ENCODE results near the gene KRTAP4-9. TPM values are rescaled to one million over a fixed set of nuclear protein-coding genes. Genes with fewer than 3 reads are reported as not detected.
"Not testable (repeated sequence)": the region's sequence is repeated elsewhere in the genome, so short reads cannot be mapped to it uniquely, and the experiment has no call there.

The KRTAP4-9 gene
- polyA plus RNA-seq, 2 of the 4 experiments (the other 2 are of a cell fraction), result not detected

GRCh38 chr17:41098042-41098441 lies 7.1 kb upstream of the KRTAP4-9 start, which contains the start of gene KRTAP4-8:
Gene KRTAP4-8, minus strand, starts transcription at chr17:41098142. Its CDS starts 58 bp downstream, at chr17:41098084.
- peak within 1 kb of the TSS in 1 of 2 experiments; percentile 25; a peak in 2 of 6 replicates for H3K27ac ChIP-seq
- 37% methylated on average over 4 of the region's 4 CpGs for WGBS (ENCODE audit: missing lambda C conversion rate)
- FAIRE-seq, result no peak
- no peak for ATAC-seq
- no peak for DNase-seq (ENCODE audit: low read depth in 1 of 2, low spot score in 1 of 2)
- TF ChIP-seq RNF2 (IDR thresholded peaks at IDR 0.05; ENCODE audit: borderline replicate concordance, low read depth), result no peak
- TF ChIP-seq EHF (CRISPR knock-in tag; IDR thresholded peaks at IDR 0.05), result no peak
- TF ChIP-seq JUN (IDR thresholded peaks at IDR 0.05), result no peak
- no peak for TF ChIP-seq NFE2L2 (conservative IDR thresholded peaks at IDR 0.05; ENCODE audit: low read length)
- TF ChIP-seq BHLHE40 (IDR thresholded peaks at IDR 0.05; ENCODE audit: low read depth, low read length), result no peak
- no peak for TF ChIP-seq KDM5A (IDR thresholded peaks at IDR 0.05)
- TF ChIP-seq HMGXB4 (CRISPR knock-in tag; IDR thresholded peaks at IDR 0.05; ENCODE audit: borderline replicate concordance), result no peak
- no peak for TF ChIP-seq RFX5 (IDR thresholded peaks at IDR 0.05)
- no peaks in the 10 kb centered on the region for H3K9me3 ChIP-seq
- ChIA-PET CTCF (no interaction called here), POLR2A (no interaction called here)
- peaks cover 24% of the 10 kb centered on the region; the same call in 2 of the 3 replicates for H3K4me1 ChIP-seq
- H3K4me3 ChIP-seq, result no peak within 1 kb of the TSS
- peak within 1 kb of the TSS; percentile 11; the same call in 2 of the 3 replicates for H3K4me2 ChIP-seq

GRCh38 chr17:41098481-41098880 lies 6.7 kb upstream of the KRTAP4-9 start:
- ATAC-seq (no peak), DNase-seq (ENCODE audit: low read depth in 1 of 2, low spot score in 1 of 2) (no peak), FAIRE-seq (peak; percentile 23)
- no peak for TF ChIP-seq ZC3H11A (IDR thresholded peaks at IDR 0.05)
- no peak for TF ChIP-seq HOXB5 (CRISPR knock-in tag; IDR thresholded peaks at IDR 0.05)
- Histone ChIP-seq H3K4me3 (no peak overlapping the region), H3K27ac (peak overlapping the region in 1 of 2 experiments; percentile 25; a peak in 2 of 6 replicates), H3K4me1 (peaks cover 24% of the 10 kb centered on the region; the same call in 2 of the 3 replicates), H3K9me3 (no peaks in the 10 kb centered on the region), H3K4me2 (peak overlapping the region; percentile 11; the same call in 2 of the 3 replicates)
- ChIA-PET CTCF (no interaction called here), POLR2A (no interaction called here)
- WGBS (ENCODE audit: missing lambda C conversion rate), result 52% methylated on average over 6 of the region's 6 CpGs

- CTCF ChIA-PET; H3K4me3 ChIP-seq; H3K27ac ChIP-seq; H3K9me3 ChIP-seq; POLR2A ChIA-PET; TF ChIP-seq FOSL2 (IDR thresholded peaks at IDR 0.05): not testable (repeated sequence)
- FAIRE-seq (peak; percentile 84), ATAC-seq (peak; percentile 54 to 74), DNase-seq (ENCODE audit: low read depth in 1 of 2, low spot score in 1 of 2) (peak in 1 of 2 experiments; percentile 70)
- Histone ChIP-seq H3K4me2 (peak overlapping the region; percentile 14; the same call in 1 of the 3 replicates), H3K4me1 (peaks cover 30% of the 10 kb centered on the region; the same call in 2 of the 3 replicates)
- TF ChIP-seq MAX (IDR thresholded peaks at IDR 0.05) (peak; percentile 66), FOSL2 (CRISPR knock-in tag; IDR thresholded peaks at IDR 0.05) (peak; percentile 72), GATA3 (IDR thresholded peaks at IDR 0.05; ENCODE audit: borderline replicate concordance) (0 out of 2 replicates have a peak, but pooled peaks have one; percentile 35), MAFK (IDR thresholded peaks at IDR 0.05; ENCODE audit: partially characterized antibody) (peak; percentile 48), JUNB (IDR thresholded peaks at IDR 0.05) (peak; percentile 47; the same call in 1 of the 2 replicates)
- 68% methylated on average over 7 of the region's 7 CpGs for WGBS (ENCODE audit: missing lambda C conversion rate)
Observed at GRCh38 chr17:41099682-41100480, 5.3 kb upstream of the KRTAP4-9 start.

- ChIA-PET CTCF (no interaction called here), POLR2A (no interaction called here)
- Histone ChIP-seq H3K9me3 (no peaks in the 10 kb centered on the region), H3K4me1 (peaks cover 34% of the 10 kb centered on the region), H3K4me2 (no peak within 1 kb of the TSS), H3K27ac (peak within 1 kb of the TSS in 1 of 2 experiments; percentile 29; a peak in 1 of 6 replicates), H3K4me3 (no peak within 1 kb of the TSS)
- no peak for ATAC-seq
- 87% methylated on average over 8 of the region's 10 CpGs for WGBS (ENCODE audit: missing lambda C conversion rate)
- DNase-seq (ENCODE audit: low read depth in 1 of 2, low spot score in 1 of 2), result no peak
- TF ChIP-seq RAD21 (conservative IDR thresholded peaks at IDR 0.05 in 1 of 2, IDR thresholded peaks at IDR 0.05 in 1 of 2) (no peak), MYC (IDR thresholded peaks at IDR 0.05; ENCODE audit: borderline replicate concordance, low read length) (no peak), NFE2L2 (conservative IDR thresholded peaks at IDR 0.05; ENCODE audit: low read length) (no peak)
- no peak for FAIRE-seq
Observed at GRCh38 chr17:41101586-41102259, 3.5 kb upstream of the KRTAP4-9 start, which contains the start of gene KRTAP4-16. Gene KRTAP4-16, minus strand, starts transcription at chr17:41102209. Its CDS starts 0 bp downstream, at chr17:41102209.
